ENCODE results near the gene ANKRD12. TPM values are rescaled to one million over a fixed set of nuclear protein-coding genes. Genes with fewer than 3 reads are reported as not detected.

The ANKRD12 gene
- total RNA-seq, 1 donor from 2014 or later, result 47.6 TPM

DNA sequence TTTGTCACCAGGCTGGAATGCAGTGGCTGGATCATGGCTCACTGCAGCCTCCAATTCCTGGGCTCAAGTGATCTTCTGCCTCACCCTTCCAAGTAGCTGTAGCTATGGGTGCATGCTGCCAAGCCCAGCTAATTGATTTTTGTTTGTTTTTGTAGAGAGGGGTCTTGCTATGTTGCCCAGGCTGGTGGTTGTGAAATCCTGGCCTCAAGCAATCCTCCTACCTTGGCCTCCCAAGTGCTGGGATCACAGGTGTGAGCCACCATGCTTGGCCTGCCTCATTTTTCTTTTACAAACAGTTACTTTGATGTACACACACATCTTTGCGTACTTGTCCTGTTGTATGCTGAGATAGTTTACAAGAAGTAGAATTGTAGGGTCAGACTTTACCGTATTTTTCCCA lies 13.1 kb upstream of the ANKRD12 start:
- no peak for DNase-seq (ENCODE audit: low spot score in 2 of 2, unreplicated experiment in 2 of 2)
- TF ChIP-seq, protein P1, sequence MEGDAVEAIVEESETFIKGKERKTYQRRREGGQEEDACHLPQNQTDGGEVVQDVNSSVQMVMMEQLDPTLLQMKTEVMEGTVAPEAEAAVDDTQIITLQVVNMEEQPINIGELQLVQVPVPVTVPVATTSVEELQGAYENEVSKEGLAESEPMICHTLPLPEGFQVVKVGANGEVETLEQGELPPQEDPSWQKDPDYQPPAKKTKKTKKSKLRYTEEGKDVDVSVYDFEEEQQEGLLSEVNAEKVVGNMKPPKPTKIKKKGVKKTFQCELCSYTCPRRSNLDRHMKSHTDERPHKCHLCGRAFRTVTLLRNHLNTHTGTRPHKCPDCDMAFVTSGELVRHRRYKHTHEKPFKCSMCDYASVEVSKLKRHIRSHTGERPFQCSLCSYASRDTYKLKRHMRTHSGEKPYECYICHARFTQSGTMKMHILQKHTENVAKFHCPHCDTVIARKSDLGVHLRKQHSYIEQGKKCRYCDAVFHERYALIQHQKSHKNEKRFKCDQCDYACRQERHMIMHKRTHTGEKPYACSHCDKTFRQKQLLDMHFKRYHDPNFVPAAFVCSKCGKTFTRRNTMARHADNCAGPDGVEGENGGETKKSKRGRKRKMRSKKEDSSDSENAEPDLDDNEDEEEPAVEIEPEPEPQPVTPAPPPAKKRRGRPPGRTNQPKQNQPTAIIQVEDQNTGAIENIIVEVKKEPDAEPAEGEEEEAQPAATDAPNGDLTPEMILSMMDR (IDR thresholded peaks at IDR 0.05; ENCODE audit: unreplicated experiment), result no peak
- no peaks in the 10 kb centered on the region for H3K27me3 Mint-ChIP-seq (ENCODE audit: low read depth)
- peaks cover 26% of the 10 kb centered on the region for H3K36me3 Mint-ChIP-seq
- H3K4me1 Mint-ChIP-seq, result peaks cover under 1% of the 10 kb centered on the region
- H3K27ac Mint-ChIP-seq, result peak overlapping the region; percentile 16
- no peak overlapping the region for H3K4me3 Mint-ChIP-seq
- no peaks in the 10 kb centered on the region for H3K9me3 Mint-ChIP-seq

DNA sequence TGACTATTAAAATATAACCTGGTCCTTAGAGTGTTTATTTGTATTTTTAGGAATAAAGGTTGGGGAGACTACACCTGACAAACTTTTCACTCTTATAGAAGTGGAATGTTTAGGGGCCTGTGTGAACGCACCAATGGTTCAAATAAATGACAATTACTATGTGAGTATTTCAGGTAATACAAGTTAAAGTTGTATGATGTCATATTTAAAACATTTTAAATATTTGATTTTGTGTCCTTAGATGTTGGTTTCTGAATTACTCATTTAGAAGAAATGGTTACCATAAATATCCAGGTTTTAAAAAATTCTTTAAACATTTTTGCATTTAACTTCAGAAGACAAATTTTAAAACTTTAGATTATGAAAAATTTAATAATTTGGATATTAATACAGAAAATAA lies 11.8 kb upstream of the ANKRD12 start:
- Mint-ChIP-seq H3K4me3 (no peak overlapping the region), H3K36me3 (peaks cover 31% of the 10 kb centered on the region), H3K9me3 (no peaks in the 10 kb centered on the region), H3K27ac (peak overlapping the region; percentile 59), H3K27me3 (ENCODE audit: low read depth) (no peaks in the 10 kb centered on the region), H3K4me1 (no peaks in the 10 kb centered on the region)
- no peak for DNase-seq (ENCODE audit: low spot score in 2 of 2, unreplicated experiment in 2 of 2)
- TF ChIP-seq, protein P1 (IDR thresholded peaks at IDR 0.05; ENCODE audit: unreplicated experiment), result no peak

DNA sequence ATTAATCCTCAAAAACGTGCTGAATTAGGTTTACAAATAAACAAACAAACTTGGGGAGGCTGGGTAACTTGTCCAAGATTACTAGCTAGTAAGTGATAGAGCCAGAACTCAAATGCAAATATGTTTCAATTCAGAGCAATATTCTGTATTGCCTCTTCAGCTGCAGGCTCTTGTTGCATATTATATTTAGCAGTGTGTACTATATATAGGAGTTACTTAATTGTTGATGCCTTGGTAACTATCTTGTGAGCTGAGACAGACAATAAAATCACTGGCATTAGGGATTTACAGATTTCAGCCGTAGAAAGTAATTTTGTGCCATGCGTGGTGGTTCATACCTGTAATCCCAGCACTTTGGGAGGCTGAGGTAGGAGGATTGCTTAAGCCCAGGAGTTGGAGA lies 10.2 kb upstream of the ANKRD12 start:
- Mint-ChIP-seq H3K9me3 (no peaks in the 10 kb centered on the region), H3K27me3 (ENCODE audit: low read depth) (no peaks in the 10 kb centered on the region), H3K4me3 (no peak overlapping the region), H3K27ac (no peak overlapping the region), H3K36me3 (peaks cover 33% of the 10 kb centered on the region), H3K4me1 (no peaks in the 10 kb centered on the region)
- no peak for DNase-seq (ENCODE audit: low spot score in 2 of 2, unreplicated experiment in 2 of 2)
- TF ChIP-seq, protein P1 (IDR thresholded peaks at IDR 0.05; ENCODE audit: unreplicated experiment), result no peak

DNA sequence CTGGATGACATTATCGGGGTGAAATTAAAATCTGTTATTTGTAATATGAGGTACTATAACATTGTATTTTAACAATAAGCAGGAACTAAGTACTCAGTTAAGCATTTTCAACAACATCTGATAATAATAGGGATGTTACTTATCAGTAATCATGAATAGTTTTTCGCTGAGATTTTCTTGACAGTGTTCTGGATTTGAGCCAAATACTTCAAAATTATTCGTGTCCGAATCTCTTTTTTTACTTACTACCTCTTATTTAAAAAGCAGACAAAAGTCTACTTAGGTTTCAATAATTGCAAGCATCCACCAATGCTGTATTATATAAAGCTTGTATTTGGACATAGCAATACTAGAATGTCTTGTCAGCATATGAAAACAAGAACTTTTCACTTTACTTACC lies 6.4 kb upstream of the ANKRD12 start:
- no peak overlapping the region for H3K4me3 Mint-ChIP-seq
- H3K27me3 Mint-ChIP-seq (ENCODE audit: low read depth), result no peaks in the 10 kb centered on the region
- no peak overlapping the region for H3K27ac Mint-ChIP-seq
- peaks cover 5% of the 10 kb centered on the region for H3K4me1 Mint-ChIP-seq
- H3K9me3 Mint-ChIP-seq, result no peaks in the 10 kb centered on the region
- H3K36me3 Mint-ChIP-seq, result peaks cover 38% of the 10 kb centered on the region
- no peak for DNase-seq (ENCODE audit: low spot score in 2 of 2, unreplicated experiment in 2 of 2)
- TF ChIP-seq, protein P1 (IDR thresholded peaks at IDR 0.05; ENCODE audit: unreplicated experiment), result no peak

DNA sequence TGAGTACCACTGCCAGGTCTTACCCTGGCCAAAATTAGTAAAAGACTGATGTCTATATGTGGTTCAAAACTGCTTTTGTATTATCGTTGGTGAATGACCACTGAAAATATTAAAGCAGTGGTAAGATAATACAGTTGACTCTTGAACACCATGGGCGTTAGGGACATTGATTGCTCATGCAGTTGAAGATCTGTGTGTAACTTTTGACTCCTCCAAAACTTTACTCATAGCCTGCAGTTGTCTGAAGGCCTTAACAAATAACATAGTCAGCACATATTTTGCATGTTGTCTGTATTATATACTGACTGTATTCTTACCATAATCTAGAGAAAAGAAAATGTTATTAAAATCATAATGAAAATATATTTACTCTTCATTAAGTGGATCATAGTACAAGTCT lies 5.8 kb upstream of the ANKRD12 start:
- Mint-ChIP-seq H3K4me3 (no peak overlapping the region), H3K27ac (no peak overlapping the region)

More for the DNA sequence above, 5.8 kb upstream of the ANKRD12 start:
- peaks cover 32% of the 10 kb centered on the region for H3K36me3 Mint-ChIP-seq
- TF ChIP-seq, protein P1 (IDR thresholded peaks at IDR 0.05; ENCODE audit: unreplicated experiment), result no peak
- peaks cover 11% of the 10 kb centered on the region for H3K4me1 Mint-ChIP-seq
- no peaks in the 10 kb centered on the region for H3K27me3 Mint-ChIP-seq (ENCODE audit: low read depth)
- no peaks in the 10 kb centered on the region for H3K9me3 Mint-ChIP-seq
- no peak for DNase-seq (ENCODE audit: low spot score in 2 of 2, unreplicated experiment in 2 of 2)
